ENCODE data around the gene NDUFA8.

GRCh38 chr9:122193651-122194050, 34.1 kb upstream of the NDUFA8 start:
- TF ChIP-seq NFE2 (IDR thresholded peaks at IDR 0.05; ENCODE audit: low read depth) (no peak), ZHX1 (conservative IDR thresholded peaks at IDR 0.05; ENCODE audit: low read length) (no peak), CTCF (IDR thresholded peaks at IDR 0.05 in 2 of 3, conservative IDR thresholded peaks at IDR 0.05 in 1 of 3; ENCODE audit: insufficient read depth in 2 of 3, low read depth in 1 of 3, low read length in 3 of 3) (no peak), ZNF717 (CRISPR knock-in tag; IDR thresholded peaks at IDR 0.05) (no peak), ID3 (CRISPR knock-in tag; IDR thresholded peaks at IDR 0.05) (no peak), ID3 (tag; IDR thresholded peaks at IDR 0.05) (no peak), ZNF436 (CRISPR knock-in tag; IDR thresholded peaks at IDR 0.05) (no peak)

Data from K562 (cell line).